Activated T-helper 9 cell treated with anti-CD3 and anti-CD28 coated beads, Interleukin-2, amount 50 U/mL, for 16 hours (primary cell): ENCODE results near the gene EID3.

Source experiments
- DNase-seq: peaks from one replicate; pipeline ENCODE4 v3.0.0-alpha.2; 2020; ENCODE audit warnings: low read depth

The EID3 gene

DNA sequence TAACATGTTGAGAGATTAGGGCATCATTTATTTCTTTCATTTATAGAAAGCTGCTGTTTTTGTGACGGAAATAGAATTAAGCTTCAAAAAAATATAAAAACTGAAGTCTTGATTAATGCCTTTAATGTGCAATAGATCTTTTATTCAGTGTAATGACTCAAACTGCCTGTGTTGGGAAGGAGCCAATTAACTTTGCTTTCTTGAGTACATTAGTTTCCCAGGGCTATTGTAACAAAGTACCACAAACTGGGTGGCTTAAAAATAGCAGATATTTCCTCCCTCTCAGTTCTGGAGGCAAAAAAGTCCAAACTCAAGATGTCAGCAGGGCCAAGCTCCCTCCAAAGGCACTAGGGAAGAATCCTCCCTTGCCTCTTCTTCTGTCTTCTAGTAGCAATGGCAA lies 36.6 kb downstream of the EID3 start:
- no peak for DNase-seq

GRCh38 chr12:104340925-104341611 lies 37.5 kb downstream of the EID3 start:
- DNase-seq = no peak

- DNase-seq = no peak
Measured at GRCh38 chr12:104342147-104342546, 38.6 kb downstream of the EID3 start.

DNA sequence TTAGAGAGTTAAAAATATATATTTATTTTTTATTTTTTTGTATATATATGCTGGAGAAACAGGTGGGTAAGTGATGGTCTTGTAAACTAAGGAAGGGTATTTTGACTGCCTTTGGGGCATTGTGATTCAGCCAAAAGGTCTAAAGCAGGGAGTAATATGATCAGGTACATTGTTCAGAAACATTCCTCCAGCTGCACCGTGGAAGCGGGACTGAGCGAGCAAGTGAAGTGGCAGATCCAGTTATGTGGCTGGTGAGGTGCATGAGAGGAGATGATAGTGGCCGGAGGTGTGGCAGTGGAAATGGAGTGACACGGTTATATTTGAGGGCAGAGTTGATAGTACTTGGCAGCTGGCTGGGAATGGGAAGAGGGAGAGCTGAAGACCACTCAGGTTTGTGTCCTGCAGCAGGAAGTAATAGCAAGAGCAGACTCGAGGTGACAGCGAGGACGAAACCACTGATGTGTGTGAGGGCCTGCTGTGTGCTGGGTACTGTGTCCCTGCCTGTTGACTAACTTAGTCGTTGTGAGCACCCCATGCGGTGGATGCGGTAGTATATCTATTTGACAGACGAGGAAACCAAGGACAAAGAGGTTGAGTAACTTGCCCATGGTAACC lies 39.2 kb downstream of the EID3 start:
- no peak for DNase-seq

GRCh38 chr12:104344682-104345081 lies 41.1 kb downstream of the EID3 start:
- no peak for DNase-seq

DNA sequence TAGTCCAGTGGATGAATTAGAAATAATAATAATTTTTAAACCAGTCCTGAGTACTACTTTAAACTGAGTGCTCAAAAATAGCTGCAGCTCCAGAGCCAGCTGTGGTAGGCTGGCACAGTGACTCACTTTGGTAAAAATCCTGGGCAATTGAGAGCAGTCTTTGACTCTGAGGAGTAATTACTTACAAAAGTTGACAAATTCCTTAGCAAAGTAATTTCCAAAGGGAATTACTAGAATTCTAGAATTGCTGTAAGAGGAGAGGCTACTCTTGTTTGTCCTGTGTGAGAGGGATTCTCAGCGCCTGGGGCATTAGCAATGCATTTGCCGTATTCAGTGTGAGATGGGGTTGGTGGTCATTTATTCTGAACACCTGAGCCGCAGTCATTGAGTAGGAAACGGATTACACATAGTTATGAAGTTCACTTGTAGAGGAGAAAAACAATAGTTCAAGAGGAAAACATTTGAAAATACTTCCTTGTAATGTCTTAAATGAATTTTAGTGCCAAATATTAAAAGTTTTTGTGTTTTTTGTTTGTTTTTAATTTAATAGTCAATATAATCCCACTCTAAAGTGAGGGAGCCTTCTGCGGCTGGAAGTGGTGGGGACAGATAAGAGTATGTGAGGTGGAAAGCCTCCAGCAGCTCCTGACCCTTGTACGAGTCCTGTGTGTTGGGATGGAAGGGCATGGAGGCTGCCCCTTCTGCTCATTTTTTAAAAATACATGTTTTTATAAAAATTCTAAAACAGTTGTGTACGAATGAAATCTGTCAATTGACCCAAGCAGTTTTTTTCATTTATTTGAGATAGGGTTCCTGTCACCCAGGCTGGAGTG lies 41.9 kb downstream of the EID3 start:
- no peak for DNase-seq

DNA sequence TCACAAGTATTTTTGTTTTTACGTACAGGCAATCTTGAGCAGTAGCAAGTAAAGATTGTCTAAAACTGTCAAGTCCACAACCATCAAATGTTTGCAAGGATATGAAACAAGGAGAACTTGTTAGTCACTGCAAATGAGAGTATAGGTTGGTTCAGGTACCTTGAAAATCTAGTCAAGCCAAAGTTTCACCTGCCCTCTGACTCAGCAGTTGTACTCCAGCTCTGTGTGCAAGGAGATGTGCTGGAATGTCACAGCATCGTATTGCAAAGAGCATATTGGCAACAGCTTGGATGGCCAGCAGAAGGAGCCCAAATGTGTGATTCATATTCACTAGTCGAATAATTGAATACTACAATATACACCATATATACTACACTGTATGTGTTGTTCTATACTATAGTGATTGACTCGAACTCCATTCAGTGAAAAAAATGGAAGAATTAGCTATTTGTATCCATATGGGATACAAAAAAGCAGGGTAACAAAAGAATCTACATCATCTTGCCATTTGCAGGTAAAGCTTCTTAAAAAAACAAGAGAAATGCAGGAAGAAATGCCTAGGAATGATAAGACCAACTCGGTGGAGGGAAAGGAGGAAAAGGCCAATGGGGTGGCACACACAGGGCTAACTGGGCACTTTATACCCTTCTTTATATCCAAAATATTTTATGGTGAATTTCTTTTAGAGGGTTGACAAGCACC lies 44.0 kb downstream of the EID3 start:
- no peak for DNase-seq

- DNase-seq = no peak
Measured at GRCh38 chr12:104348283-104348993, 44.9 kb downstream of the EID3 start.

GRCh38 chr12:104348994-104349494 lies 45.5 kb downstream of the EID3 start:
- DNase-seq = no peak

GRCh38 chr12:104350211-104351056 lies 46.9 kb downstream of the EID3 start:
- no peak for DNase-seq

- no peak for DNase-seq
Measured at GRCh38 chr12:104351057-104351983, 47.8 kb downstream of the EID3 start.

- no peak for DNase-seq
Measured at GRCh38 chr12:104352106-104352713, 48.7 kb downstream of the EID3 start.

GRCh38 chr12:104353012-104353981 lies 49.8 kb downstream of the EID3 start:
- no peak for DNase-seq

DNA sequence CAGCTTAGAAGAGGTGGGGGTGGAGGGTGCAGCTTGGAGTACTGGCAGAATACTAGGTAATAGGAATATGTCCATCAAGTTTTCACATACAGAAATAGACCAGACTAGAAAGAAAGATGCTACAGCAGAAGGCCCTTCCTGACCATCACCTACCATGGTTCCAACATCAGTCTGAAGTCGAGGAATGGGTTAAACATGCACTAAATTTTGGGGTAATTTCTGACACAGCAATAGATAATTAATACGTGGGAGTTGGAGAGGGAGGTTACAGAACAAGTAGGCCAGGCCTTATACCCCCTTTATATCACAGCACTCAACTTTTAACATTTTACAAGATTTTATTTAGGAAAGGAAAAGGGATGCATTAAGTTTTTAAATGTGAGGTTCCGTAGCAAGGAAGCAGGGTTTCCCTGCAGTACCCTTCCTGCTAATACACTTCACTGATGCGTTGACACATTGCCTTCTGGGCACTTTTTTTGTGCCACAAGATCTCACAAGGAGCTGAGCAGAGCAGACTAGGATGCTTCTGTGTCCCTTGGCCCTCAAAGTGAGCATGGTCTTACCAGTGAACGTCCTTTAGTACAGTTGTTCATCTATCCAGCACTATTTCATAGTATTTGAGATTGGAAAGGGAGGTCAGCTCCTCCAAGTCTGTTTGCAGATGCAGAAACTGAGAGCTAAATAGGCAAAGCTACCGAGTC lies 50.8 kb downstream of the EID3 start:
- no peak for DNase-seq
